K562 (cell line): Measurements from ENCODE around the gene RTN4. TPM values are rescaled to one million over a fixed set of nuclear protein-coding genes. Genes with fewer than 3 reads are reported as not detected.

Experiments
- CHAMP1 ChIP-seq: fragments of 450-650 bp; IDR thresholded peaks from 2 replicates; pipeline ENCODE4 v1.6.1; 2016; ENCODE audit warnings: mild to moderate bottlenecking
- ESRRA ChIP-seq: fragments of 450-650 bp; IDR thresholded peaks from 2 replicates; pipeline ENCODE4 v1.6.1; 2014; ENCODE audit warnings: low read depth, mild to moderate bottlenecking, moderate library complexity, borderline replicate concordance
- ETS2 ChIP-seq: IDR thresholded peaks from 2 replicates; pipeline ENCODE4 v1.6.1; 2016; ENCODE audit warnings: borderline replicate concordance, missing genetic modification characterization, mild to moderate bottlenecking, moderate library complexity, missing compliant biosample characterization; ENCODE audit not compliant: poor library complexity, severe bottlenecking
- FOXP1 ChIP-seq: sonication (generic); formaldehyde crosslinking; IDR thresholded peaks from 2 replicates; pipeline ENCODE4 v1.8.0; 2022; ENCODE audit warnings: mild to moderate bottlenecking, missing genetic modification reagents
- HMGN3 ChIP-seq: IDR thresholded peaks from 2 replicates; pipeline ENCODE4 v1.6.1; 2011; ENCODE audit warnings: borderline replicate concordance, low read depth, mild to moderate bottlenecking, mixed read lengths, low read length; ENCODE audit not compliant: insufficient read length; ENCODE audit errors: extremely low read depth
- NFRKB ChIP-seq: fragments of 450-650 bp; IDR thresholded peaks from 2 replicates; pipeline ENCODE4 v1.6.1; 2016; ENCODE audit warnings: low read depth
- RB1 ChIP-seq: fragments of 450-650 bp; IDR thresholded peaks from 2 replicates; pipeline ENCODE4 v1.6.1; 2017; ENCODE audit warnings: low read depth, mild to moderate bottlenecking
- RHOXF2B ChIP-seq: fragments of 250-450 bp; sonication (Bioruptor Pico); conservative IDR thresholded peaks from 2 replicates; pipeline ENCODE4 v1.5.1; 2021
- TFAM ChIP-seq: fragments of 250-450 bp; sonication (Bioruptor Pico); conservative IDR thresholded peaks from 2 replicates; pipeline ENCODE4 v1.5.0; 2021; ENCODE audit warnings: mild to moderate bottlenecking, moderate library complexity
- YBX1 ChIP-seq: fragments of 450-650 bp; IDR thresholded peaks from 2 replicates; pipeline ENCODE4 v1.7.1; 2016; ENCODE audit warnings: mild to moderate bottlenecking
- ZBTB33 ChIP-seq: sonication (generic); formaldehyde crosslinking; IDR thresholded peaks from 2 replicates; pipeline ENCODE4 v1.8.1; 2023; ENCODE audit warnings: mild to moderate bottlenecking, missing genetic modification reagents
- ZBTB49 ChIP-seq: sonication (generic); formaldehyde crosslinking; IDR thresholded peaks from 2 replicates; pipeline ENCODE4 v1.8.0; 2022; ENCODE audit warnings: missing genetic modification reagents, mild to moderate bottlenecking, borderline replicate concordance
- ZC3H4 ChIP-seq: sonication (generic); formaldehyde crosslinking; IDR thresholded peaks from 2 replicates; pipeline ENCODE4 v1.9.0; 2021; ENCODE audit warnings: missing genetic modification reagents, borderline replicate concordance
- ZNF384 ChIP-seq: IDR thresholded peaks from 2 replicates; pipeline ENCODE4 v1.6.1; 2012; ENCODE audit warnings: low read depth, low read length, improper control_type of control experiment
- ZNF77 ChIP-seq: fragments of 250-450 bp; sonication (Bioruptor Pico); IDR thresholded peaks from 2 replicates; pipeline ENCODE4 v1.5.0; 2020
- polyA plus RNA-seq, 8 experiments: library from polyadenylated mRNA; depleted of rRNA in 4 of 8; stranded (reverse) in 5 of 8; unstranded in 3 of 8; fragments of >200 nt; fragmentation: Nextera tagmentation in 2 of 8; fragmentation: Illumina TruSeq in 1 of 8; extraction: Ambion mirVana in 2 of 8; extraction: Trizol in 1 of 8; gene quantifications; 2 replicates each; pipeline versions ENCODE4 v1.2.1 to v1.2.3, GENCODE V29; 2011 to 2014; ENCODE audit warnings: inconsistent platforms in 1 of 8, missing spikeins in 1 of 8
- total RNA-seq, 7 experiments: library from RNA; depleted of rRNA in 6 of 7; stranded (reverse); fragments of >200 nt in 6 of 7; fragmentation: Illumina TruSeq in 2 of 7; extraction: Trizol in 2 of 7; gene quantifications; 2 replicates each; pipeline versions ENCODE4 v1.2.1 to v1.2.3, GENCODE V29; 2011 to 2021; ENCODE audit warnings: low replicate concordance in 1 of 7
- TF ChIP-seq, protein P1 (sequence below), 2 experiments: fragments of 150-350 bp in 1 of 2; IDR thresholded peaks; 2 replicates each; pipeline ENCODE4 v1.6.1; 2012 to 2016; ENCODE audit warnings: low read depth in 2 of 2, low read length in 2 of 2, mild to moderate bottlenecking in 1 of 2, moderate library complexity in 1 of 2
- TF ChIP-seq, protein P2 (sequence below): sonication (generic); formaldehyde crosslinking; IDR thresholded peaks from 2 replicates; pipeline ENCODE4 v1.8.0; 2022; ENCODE audit warnings: mild to moderate bottlenecking, low read depth, missing genetic modification reagents

RTN4 gene
- total and polyA plus RNA-seq, 9 of the 15 experiments (the other 6 are each of a cell fraction or from before 2014, with no cell fraction given), result 73.0 to 248 (median 116) TPM

GRCh38 chr2:55056024-55056521 is 5.8 kb upstream of the RTN4 start (continued):
- TF ChIP-seq YBX1 (no peak), ZNF384 (no peak), ZNF77 (no peak), RB1 (no peak), FOXP1 (no peak), ETS2 (tag) (no peak), RHOXF2B (no peak), ZC3H4 (CRISPR knock-in tag) (no peak), ZBTB33 (CRISPR knock-in tag) (no peak), ZBTB49 (CRISPR knock-in tag) (no peak), TFAM (no peak), HMGN3 (no peak), ESRRA (peak; percentile 31; the same call in 1 of the 2 replicates), CHAMP1 (0 out of 2 replicates have a peak, but pooled peaks have one; percentile 31), NFRKB (no peak)
- TF ChIP-seq, protein P1, sequence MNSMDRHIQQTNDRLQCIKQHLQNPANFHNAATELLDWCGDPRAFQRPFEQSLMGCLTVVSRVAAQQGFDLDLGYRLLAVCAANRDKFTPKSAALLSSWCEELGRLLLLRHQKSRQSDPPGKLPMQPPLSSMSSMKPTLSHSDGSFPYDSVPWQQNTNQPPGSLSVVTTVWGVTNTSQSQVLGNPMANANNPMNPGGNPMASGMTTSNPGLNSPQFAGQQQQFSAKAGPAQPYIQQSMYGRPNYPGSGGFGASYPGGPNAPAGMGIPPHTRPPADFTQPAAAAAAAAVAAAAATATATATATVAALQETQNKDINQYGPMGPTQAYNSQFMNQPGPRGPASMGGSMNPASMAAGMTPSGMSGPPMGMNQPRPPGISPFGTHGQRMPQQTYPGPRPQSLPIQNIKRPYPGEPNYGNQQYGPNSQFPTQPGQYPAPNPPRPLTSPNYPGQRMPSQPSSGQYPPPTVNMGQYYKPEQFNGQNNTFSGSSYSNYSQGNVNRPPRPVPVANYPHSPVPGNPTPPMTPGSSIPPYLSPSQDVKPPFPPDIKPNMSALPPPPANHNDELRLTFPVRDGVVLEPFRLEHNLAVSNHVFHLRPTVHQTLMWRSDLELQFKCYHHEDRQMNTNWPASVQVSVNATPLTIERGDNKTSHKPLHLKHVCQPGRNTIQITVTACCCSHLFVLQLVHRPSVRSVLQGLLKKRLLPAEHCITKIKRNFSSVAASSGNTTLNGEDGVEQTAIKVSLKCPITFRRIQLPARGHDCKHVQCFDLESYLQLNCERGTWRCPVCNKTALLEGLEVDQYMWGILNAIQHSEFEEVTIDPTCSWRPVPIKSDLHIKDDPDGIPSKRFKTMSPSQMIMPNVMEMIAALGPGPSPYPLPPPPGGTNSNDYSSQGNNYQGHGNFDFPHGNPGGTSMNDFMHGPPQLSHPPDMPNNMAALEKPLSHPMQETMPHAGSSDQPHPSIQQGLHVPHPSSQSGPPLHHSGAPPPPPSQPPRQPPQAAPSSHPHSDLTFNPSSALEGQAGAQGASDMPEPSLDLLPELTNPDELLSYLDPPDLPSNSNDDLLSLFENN (IDR thresholded peaks at IDR 0.05; ENCODE audit: low read depth in 2 of 2, low read length in 2 of 2), result no peak
- TF ChIP-seq, protein P2, sequence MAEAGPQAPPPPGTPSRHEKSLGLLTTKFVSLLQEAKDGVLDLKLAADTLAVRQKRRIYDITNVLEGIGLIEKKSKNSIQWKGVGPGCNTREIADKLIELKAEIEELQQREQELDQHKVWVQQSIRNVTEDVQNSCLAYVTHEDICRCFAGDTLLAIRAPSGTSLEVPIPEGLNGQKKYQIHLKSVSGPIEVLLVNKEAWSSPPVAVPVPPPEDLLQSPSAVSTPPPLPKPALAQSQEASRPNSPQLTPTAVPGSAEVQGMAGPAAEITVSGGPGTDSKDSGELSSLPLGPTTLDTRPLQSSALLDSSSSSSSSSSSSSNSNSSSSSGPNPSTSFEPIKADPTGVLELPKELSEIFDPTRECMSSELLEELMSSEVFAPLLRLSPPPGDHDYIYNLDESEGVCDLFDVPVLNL (CRISPR knock-in tag), result no peak
